ENCODE measurements around the gene ADAMTS15.

Gene ADAMTS15

DNA sequence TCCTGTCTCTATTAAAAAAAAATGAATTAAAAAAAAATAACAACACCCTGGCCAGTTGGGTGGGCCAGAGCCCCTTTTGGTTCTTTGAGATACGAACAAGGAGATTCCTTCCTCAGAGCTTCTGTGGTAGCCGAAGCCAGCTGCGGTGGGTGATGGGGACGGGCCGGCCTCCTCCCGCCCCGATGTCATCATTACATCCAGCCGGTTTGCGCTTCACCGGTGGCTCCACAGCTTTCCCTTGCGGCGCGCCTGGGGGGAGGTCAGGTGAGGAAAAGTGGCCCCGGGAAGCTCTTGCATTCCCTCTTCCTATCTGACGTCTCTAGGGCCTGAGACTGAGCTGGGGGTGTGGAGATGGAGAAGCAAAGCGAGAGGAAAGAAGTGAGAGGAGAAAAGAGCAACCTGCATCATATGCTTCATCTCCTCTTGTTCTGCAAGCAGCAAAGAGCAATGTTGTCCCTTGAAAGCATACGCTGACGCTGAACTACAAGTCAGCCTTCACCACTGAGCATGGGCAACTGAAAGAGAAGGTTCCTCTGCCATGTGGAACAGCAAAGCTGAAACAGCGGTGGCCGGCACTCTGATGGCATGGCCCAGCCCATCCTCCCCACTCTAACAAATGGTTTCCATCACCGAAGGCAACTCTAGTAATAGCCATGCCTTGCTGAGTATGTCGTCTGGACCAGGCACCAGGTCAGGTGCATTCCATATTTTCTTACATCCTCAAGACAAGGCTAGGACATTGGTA, 26.0 kb upstream of the ADAMTS15 start:
- TF ChIP-seq, protein P1, sequence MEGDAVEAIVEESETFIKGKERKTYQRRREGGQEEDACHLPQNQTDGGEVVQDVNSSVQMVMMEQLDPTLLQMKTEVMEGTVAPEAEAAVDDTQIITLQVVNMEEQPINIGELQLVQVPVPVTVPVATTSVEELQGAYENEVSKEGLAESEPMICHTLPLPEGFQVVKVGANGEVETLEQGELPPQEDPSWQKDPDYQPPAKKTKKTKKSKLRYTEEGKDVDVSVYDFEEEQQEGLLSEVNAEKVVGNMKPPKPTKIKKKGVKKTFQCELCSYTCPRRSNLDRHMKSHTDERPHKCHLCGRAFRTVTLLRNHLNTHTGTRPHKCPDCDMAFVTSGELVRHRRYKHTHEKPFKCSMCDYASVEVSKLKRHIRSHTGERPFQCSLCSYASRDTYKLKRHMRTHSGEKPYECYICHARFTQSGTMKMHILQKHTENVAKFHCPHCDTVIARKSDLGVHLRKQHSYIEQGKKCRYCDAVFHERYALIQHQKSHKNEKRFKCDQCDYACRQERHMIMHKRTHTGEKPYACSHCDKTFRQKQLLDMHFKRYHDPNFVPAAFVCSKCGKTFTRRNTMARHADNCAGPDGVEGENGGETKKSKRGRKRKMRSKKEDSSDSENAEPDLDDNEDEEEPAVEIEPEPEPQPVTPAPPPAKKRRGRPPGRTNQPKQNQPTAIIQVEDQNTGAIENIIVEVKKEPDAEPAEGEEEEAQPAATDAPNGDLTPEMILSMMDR (conservative IDR thresholded peaks at IDR 0.05; ENCODE audit: control insufficient read depth, insufficient read depth, low read depth, low read length) = no peak
- no peak for DNase-seq (ENCODE audit: low read depth)
- H3K4me3 ChIP-seq (ENCODE audit: control insufficient read depth, low read depth, low read length) = no peak overlapping the region

DNA sequence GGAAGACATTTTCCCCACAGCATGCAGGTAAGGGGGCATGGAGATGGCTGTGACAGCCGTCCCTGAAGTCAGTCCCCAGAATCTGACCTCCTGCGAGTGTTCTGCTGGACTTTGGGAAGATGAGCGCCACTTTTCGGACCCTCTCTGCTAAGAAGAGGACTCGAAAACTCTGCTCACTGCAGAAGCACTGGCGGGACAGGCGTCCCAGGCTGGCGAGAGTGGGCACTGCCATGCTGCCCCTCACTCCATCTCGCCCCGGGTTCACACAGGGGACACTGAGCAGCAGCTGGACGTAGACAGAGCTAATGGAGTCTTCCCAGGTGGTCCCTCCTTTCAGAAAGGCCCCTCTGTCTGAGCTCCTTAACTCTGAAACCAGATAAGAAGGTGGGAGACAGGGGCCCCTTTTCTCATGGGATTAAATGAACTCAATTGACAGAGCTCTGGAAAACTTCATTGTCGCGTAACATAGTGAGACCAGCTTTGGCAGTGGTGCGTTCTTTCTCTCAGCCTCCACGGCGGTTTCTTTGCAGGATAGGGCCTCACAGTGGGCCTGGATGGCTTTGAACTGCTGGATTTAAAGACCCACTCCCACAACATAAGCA, 24.8 kb upstream of the ADAMTS15 start:
- TF ChIP-seq, protein P1 (conservative IDR thresholded peaks at IDR 0.05; ENCODE audit: control insufficient read depth, insufficient read depth, low read depth, low read length) = no peak
- DNase-seq (ENCODE audit: low read depth) = no peak
- no peak overlapping the region for H3K4me3 ChIP-seq (ENCODE audit: control insufficient read depth, low read depth, low read length)

DNA sequence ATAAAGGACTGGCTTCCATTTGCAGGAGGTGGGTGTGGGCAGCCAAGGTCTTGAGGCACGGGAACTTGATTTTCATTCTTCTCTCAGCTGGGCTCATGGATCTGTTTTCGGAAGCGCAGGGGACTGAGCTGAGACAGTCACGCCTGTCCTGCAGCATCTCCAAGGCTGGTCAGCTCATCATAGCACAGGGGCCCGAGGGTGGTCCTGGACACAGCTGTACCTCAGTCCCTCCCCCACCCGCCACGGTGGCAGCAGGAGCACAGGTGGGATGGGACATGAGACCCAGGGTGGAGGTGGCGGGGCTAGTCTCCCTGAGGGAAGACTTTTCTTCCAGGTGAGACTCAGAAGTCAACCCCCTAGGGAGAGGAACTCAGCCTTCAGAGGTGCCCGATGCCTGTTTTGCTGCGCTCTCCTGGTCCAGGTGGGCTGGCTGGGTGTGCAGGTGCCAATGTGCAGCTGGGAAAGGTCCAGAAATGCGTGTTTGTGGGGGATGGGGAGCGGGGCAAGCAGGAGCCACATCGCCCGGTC, 23.8 kb upstream of the ADAMTS15 start:
- DNase-seq (ENCODE audit: low read depth) = no peak
- TF ChIP-seq, protein P1 (conservative IDR thresholded peaks at IDR 0.05; ENCODE audit: control insufficient read depth, insufficient read depth, low read depth, low read length) = no peak
- no peak overlapping the region for H3K4me3 ChIP-seq (ENCODE audit: control insufficient read depth, low read depth, low read length)

DNA sequence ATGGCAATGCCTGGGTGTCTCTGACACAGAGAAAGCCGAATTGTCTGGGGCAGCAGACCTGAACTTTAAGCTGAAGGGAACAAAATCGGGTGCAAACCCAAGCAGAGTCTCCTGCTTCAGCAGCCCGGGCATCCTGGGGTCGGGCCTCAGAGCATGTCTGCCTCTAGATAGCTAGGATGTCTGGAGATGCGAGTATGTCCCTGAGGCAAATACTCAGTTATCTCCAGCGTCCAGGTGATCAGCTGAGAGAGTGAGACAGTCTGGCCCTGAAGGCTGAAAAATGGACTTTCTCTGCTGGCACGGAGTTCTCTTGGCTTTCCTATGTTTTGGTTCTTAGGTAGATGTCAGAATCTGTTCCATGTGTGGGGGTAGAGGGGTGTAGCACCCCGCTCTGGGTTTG, 23.3 kb upstream of the ADAMTS15 start:
- no peak for DNase-seq (ENCODE audit: low read depth)
- TF ChIP-seq, protein P1 (conservative IDR thresholded peaks at IDR 0.05; ENCODE audit: control insufficient read depth, insufficient read depth, low read depth, low read length) = no peak
- H3K4me3 ChIP-seq (ENCODE audit: control insufficient read depth, low read depth, low read length) = no peak overlapping the region

DNA sequence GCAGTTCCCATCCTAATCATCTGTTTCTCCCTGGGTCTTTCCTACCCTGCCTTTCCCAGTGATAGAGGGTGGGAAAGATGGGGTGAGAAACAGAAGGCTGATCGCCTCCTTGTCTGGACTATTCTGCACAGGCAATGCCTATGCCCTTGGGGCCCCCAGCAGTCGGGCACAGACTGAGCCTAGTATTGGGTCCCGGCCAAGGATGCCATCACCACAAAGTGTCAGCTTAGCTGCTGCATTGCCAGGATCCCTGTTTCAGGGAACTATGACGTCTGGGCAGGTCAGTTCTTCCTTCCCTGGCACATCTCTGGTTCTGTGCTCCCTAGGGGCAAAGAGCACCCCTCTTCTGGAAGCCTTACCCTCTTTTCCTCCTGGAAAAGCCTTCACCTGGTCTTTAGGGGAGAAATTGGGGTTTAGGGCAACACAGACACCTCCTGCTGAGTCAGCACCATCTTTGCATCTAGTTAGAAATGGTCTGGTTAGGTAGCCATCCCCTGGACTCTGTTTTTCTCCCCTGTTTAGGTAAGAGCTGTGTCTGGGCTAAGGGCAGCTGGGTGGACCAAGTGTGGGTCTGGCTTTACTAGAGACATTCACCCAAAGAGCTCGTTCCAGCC, 22.1 kb upstream of the ADAMTS15 start:
- TF ChIP-seq, protein P1 (conservative IDR thresholded peaks at IDR 0.05; ENCODE audit: control insufficient read depth, insufficient read depth, low read depth, low read length) = no peak
- no peak overlapping the region for H3K4me3 ChIP-seq (ENCODE audit: control insufficient read depth, low read depth, low read length)
- no peak for DNase-seq (ENCODE audit: low read depth)

DNA sequence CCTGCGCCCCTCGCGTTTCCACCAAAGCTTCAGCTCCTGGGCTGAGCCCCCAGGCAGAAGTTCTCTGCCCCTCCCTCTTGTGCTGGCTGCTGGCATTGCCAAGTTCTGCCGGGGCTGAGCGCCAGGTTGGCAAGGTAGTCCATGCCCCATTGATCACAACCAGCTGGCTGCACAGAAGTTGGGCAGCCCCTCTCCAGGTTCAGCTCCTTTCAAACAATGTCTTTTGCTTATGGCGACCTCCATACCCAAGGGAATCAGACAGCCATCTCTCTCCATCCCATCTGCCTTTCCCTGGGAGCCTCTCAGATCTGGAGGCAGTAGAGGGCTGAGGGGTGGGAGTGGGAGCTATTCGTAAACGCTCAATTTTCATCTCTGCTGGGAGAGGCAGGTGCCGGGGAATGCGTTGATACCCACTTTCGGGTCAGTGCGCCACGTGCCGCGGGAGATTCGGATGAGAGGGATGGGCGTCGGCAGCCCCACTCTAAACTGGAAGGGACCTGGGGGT, 21.6 kb upstream of the ADAMTS15 start:
- DNase-seq (ENCODE audit: low read depth) = no peak
- no peak overlapping the region for H3K4me3 ChIP-seq (ENCODE audit: control insufficient read depth, low read depth, low read length)
- TF ChIP-seq, protein P1 (conservative IDR thresholded peaks at IDR 0.05; ENCODE audit: control insufficient read depth, insufficient read depth, low read depth, low read length) = no peak

Measured in fibroblast of mammary gland (primary cell).